Nephron (organoid): ENCODE data around the gene NPR2.

Experiments used
- H3K27ac Mint-ChIP-seq, 3 experiments: 2 replicates each; pipeline ENCODE4 v1.8.0; 2020; ENCODE audit warnings: mixed read lengths in 3 of 3, mild to moderate bottlenecking in 2 of 3, moderate library complexity in 1 of 3
- H3K27me3 Mint-ChIP-seq: 2 replicates; pipeline ENCODE4 v1.8.0; 2021; ENCODE audit warnings: low read depth, mild to moderate bottlenecking, moderate library complexity, mixed read lengths
- H3K36me3 Mint-ChIP-seq: 2 replicates; pipeline ENCODE4 v1.8.0; 2020; ENCODE audit warnings: low read depth, mixed read lengths
- H3K4me1 Mint-ChIP-seq: 2 replicates; pipeline ENCODE4 v1.8.0; 2020; ENCODE audit warnings: mixed read lengths
- H3K4me3 Mint-ChIP-seq, 3 experiments: 2 replicates each; pipeline ENCODE4 v1.8.0; 2020; ENCODE audit warnings: mild to moderate bottlenecking in 3 of 3, mixed read lengths in 3 of 3, moderate library complexity in 2 of 3
- H3K9me3 Mint-ChIP-seq: 2 replicates; pipeline ENCODE4 v1.8.0; 2020; ENCODE audit warnings: mixed read lengths
- CTCF ChIP-seq, 3 experiments: fragments of 200-600 bp; sonication (generic); IDR thresholded peaks; one replicate each; pipeline ENCODE4 v1.5.0; 2021; ENCODE audit warnings: antibody characterized with exemption in 3 of 3; ENCODE audit not compliant: unreplicated experiment in 3 of 3

Gene NPR2

DNA sequence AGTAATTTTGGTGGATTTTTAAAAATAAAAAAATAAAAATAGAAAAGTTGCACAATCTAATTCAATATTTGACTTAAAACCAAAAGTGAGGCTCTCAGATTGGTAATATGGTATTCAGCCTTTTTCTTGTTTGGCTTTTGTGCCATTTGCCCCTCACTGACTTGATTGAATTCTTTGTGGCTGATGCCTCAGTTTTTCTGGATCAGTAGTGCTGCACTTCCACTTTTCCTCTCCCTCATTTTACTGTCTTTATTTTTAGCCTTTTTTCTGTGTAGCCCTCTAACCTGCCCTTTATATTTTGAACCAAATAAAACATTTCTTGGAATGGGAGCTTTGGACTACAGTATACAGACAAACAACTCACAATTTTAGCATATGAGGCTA lies 33.5 kb upstream of the NPR2 start:
- Mint-ChIP-seq H3K9me3 (no peaks in the 10 kb centered on the region), H3K27ac (peak overlapping the region; percentile 37 to 96 (median 73)), H3K4me3 (peak overlapping the region; percentile 74 to 90 (median 88)), H3K36me3 (peaks cover 23% of the 10 kb centered on the region), H3K4me1 (peaks cover 25% of the 10 kb centered on the region), H3K27me3 (no peaks in the 10 kb centered on the region)
- TF ChIP-seq CTCF (IDR thresholded peaks at IDR 0.05; ENCODE audit: unreplicated experiment in 3 of 3), result no peak

- Mint-ChIP-seq H3K4me1 (peaks cover 25% of the 10 kb centered on the region), H3K27ac (peak overlapping the region; percentile 29 to 54 (median 37)), H3K36me3 (peaks cover 17% of the 10 kb centered on the region), H3K27me3 (no peaks in the 10 kb centered on the region), H3K4me3 (peak overlapping the region; percentile 46 to 73 (median 57)), H3K9me3 (no peaks in the 10 kb centered on the region)
- no peak for TF ChIP-seq CTCF (IDR thresholded peaks at IDR 0.05; ENCODE audit: unreplicated experiment in 3 of 3)
Measured at GRCh38 chr9:35758475-35759050, 32.8 kb upstream of the NPR2 start.

DNA sequence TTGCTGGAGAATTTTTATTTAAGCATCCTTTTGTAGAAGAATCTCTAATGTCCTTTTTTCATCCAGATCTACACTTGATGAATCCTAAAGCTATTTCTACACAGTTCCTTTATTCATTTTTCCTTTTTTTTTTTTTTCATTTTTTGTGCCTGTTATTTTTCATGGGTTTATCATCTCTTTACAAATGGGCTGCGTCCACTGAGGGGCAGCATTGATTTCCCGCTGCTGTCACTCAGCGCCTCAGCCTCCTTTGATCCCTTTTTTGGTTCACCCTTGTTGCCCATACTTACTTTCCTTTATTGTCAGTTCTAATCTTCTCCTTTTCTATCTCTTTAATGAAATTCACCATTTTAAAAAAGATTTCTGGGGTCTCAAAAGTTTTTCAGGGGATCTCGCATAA lies 31.6 kb upstream of the NPR2 start:
- Mint-ChIP-seq H3K36me3 (peaks cover 10% of the 10 kb centered on the region), H3K27me3 (no peaks in the 10 kb centered on the region), H3K4me3 (peak overlapping the region; percentile 22 to 49 (median 23)), H3K4me1 (peaks cover 25% of the 10 kb centered on the region), H3K27ac (peak overlapping the region in 1 of 3 experiments; percentile 40), H3K9me3 (no peaks in the 10 kb centered on the region)
- TF ChIP-seq CTCF (IDR thresholded peaks at IDR 0.05; ENCODE audit: unreplicated experiment in 3 of 3), result no peak

- no peaks in the 10 kb centered on the region for H3K27me3 Mint-ChIP-seq
- H3K9me3 Mint-ChIP-seq, result no peaks in the 10 kb centered on the region
- peaks cover 5% of the 10 kb centered on the region for H3K36me3 Mint-ChIP-seq
- H3K27ac Mint-ChIP-seq, result peak overlapping the region; percentile 2 to 59 (median 8)
- no peak for TF ChIP-seq CTCF (IDR thresholded peaks at IDR 0.05; ENCODE audit: unreplicated experiment in 3 of 3)
- peak overlapping the region in 1 of 3 experiments; percentile 45 for H3K4me3 Mint-ChIP-seq
- peaks cover 25% of the 10 kb centered on the region for H3K4me1 Mint-ChIP-seq
Measured at GRCh38 chr9:35760651-35761050, 30.7 kb upstream of the NPR2 start.

DNA sequence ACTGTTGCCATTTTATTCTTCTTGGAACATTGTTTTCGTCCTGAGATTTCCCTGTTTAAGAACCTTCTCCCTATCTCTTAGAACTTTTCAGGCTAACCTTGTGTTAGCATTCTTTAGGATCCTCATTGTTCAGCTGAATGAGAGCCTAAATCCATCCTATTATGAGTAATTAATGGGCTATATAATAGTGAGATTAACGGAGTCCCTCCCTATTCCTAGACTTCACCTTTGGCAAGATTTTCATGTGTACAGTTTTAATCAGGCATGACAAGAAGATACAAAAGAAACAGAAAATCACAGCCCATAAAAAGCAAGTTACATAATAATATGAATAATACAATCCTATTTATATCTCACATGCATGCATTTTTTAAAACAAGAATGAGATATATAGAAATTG lies 28.2 kb upstream of the NPR2 start:
- no peaks in the 10 kb centered on the region for H3K27me3 Mint-ChIP-seq
- peaks cover 19% of the 10 kb centered on the region for H3K4me1 Mint-ChIP-seq
- TF ChIP-seq CTCF (IDR thresholded peaks at IDR 0.05; ENCODE audit: unreplicated experiment in 3 of 3), result no peak
- H3K27ac Mint-ChIP-seq, result no peak overlapping the region
- H3K36me3 Mint-ChIP-seq, result no peaks in the 10 kb centered on the region
- H3K9me3 Mint-ChIP-seq, result no peaks in the 10 kb centered on the region
- no peak overlapping the region for H3K4me3 Mint-ChIP-seq

DNA sequence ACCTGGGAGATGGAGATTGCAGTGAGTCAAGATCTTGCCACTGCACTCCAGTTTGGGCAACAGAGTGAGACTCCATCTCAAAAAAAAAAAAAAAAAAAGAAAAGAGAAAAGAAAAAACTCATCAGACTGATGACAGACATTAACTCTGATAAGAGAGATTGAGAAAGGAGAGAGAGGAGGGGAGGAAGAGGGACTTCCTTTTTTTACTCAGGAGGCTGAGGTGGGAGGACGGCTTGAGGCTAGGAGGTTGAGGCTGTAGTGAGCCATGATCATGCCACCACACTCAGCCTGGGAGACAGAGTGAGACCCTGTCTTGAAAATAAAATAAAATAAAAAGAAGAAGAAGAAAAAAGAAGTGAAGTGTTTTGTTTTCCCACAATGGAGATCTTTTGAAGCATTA lies 27.6 kb upstream of the NPR2 start:
- Mint-ChIP-seq H3K27ac (no peak overlapping the region), H3K9me3 (no peaks in the 10 kb centered on the region), H3K4me3 (no peak overlapping the region), H3K4me1 (peaks cover 14% of the 10 kb centered on the region), H3K27me3 (no peaks in the 10 kb centered on the region), H3K36me3 (no peaks in the 10 kb centered on the region)
- no peak for TF ChIP-seq CTCF (IDR thresholded peaks at IDR 0.05; ENCODE audit: unreplicated experiment in 3 of 3)
